Measurements from ENCODE around the gene SETD4. TPM values are rescaled to one million over a fixed set of nuclear protein-coding genes. Genes with fewer than 3 reads are reported as not detected.

SETD4 gene
- total RNA-seq, 2 donors from 2014 or later: 19.8 to 36.3 TPM

DNA sequence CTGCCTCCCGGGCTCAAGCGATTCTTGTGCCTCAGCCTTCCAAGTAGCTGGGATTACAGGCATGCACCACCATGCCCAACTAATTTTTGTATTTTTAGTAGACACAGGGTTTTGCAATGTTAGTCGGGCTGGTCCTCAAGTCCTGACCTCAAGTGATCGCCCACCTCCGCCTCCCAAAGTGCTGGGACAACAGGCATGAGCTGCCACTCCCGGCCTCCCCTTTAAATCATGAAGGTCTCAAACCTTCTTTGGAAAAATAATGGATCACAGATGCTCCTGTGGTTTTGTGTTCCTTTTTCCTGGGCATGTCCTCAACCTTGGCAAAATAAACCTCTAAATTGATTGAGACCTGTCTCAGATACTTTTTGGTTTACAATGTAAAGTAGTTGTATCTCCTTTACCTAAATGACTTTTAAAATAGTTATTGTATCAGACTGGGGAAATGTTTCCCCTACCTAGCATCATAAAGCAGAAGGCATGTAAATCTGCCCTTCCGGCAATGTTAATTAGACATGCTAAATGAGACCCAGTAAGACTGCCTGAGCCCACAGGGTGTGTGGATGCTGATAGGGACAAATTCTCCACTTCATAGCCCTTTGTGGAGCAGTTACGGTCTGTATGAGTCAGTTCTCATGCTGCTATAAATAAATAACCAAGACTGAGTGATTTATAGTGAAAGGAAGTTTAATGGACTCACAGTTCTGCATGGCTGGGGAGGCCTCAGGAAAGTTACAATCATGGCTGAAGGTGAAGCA is 37.3 kb upstream of the SETD4 start:
- 78% methylated on average over 8 of the region's 8 CpGs for WGBS
- intact Hi-C loops (cut with DNase I): no loop called here
- no peak overlapping the region for H3K4me3 ChIP-seq
- H3K27ac ChIP-seq: no peak overlapping the region
- no peaks in the 10 kb centered on the region for H3K36me3 ChIP-seq
- H3K27me3 ChIP-seq (replicated peaks; ENCODE audit: insufficient read depth): no peaks in the 10 kb centered on the region
- DNase-seq (ENCODE audit: low spot score): no peak
- no peaks in the 10 kb centered on the region for H3K4me1 ChIP-seq (replicated peaks)
- H3K9me3 ChIP-seq: no peaks in the 10 kb centered on the region
- TF ChIP-seq, protein P1, sequence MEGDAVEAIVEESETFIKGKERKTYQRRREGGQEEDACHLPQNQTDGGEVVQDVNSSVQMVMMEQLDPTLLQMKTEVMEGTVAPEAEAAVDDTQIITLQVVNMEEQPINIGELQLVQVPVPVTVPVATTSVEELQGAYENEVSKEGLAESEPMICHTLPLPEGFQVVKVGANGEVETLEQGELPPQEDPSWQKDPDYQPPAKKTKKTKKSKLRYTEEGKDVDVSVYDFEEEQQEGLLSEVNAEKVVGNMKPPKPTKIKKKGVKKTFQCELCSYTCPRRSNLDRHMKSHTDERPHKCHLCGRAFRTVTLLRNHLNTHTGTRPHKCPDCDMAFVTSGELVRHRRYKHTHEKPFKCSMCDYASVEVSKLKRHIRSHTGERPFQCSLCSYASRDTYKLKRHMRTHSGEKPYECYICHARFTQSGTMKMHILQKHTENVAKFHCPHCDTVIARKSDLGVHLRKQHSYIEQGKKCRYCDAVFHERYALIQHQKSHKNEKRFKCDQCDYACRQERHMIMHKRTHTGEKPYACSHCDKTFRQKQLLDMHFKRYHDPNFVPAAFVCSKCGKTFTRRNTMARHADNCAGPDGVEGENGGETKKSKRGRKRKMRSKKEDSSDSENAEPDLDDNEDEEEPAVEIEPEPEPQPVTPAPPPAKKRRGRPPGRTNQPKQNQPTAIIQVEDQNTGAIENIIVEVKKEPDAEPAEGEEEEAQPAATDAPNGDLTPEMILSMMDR (IDR thresholded peaks at IDR 0.05): no peak
- TF ChIP-seq POLR2A (IDR thresholded peaks at IDR 0.05): no peak
- no peak for TF ChIP-seq POLR2AphosphoS5 (IDR thresholded peaks at IDR 0.05)

DNA sequence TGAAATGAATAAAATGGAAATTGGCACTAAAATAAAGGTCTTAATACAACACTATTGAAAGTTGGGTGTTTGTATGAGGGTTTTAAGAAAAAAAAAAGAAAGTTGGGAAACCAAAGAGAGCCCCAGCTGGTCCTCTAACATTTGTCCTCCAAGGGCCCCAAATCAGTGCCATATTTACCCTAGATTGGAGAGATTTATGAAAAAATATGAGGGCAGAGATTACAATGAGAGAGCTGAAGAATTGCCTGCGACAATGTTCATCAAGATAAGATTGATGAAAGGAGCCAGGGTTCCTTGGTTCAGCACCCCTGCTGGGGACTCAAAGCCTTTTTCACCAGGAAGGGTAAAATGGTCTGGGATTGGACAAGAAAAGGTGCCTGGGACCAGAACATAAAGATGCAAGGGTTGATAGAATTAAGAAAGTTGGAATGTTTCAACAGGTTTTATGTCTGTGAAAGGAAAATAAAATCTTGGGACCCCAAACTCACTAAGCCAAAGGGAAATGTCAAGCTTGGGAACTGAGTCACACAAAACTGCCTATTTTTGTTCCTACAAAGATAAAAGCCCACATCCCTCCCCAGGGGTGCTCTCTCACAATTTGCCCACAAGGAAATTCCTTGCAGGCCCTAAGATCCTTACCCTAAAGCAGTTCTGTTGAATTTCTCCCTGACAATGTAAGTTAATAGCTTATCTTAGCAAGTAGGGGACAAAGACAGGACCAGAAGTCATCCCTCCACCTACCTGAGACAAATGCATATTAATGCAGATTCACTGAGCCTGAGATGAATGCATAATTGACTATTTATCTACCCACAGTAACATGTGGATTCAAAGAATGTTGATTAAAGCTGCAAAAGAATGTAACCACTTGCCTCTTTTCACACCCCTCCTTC is 36.3 kb upstream of the SETD4 start:
- Histone ChIP-seq H3K4me3 (no peak overlapping the region), H3K27ac (no peak overlapping the region), H3K9me3 (no peaks in the 10 kb centered on the region), H3K4me1 (replicated peaks) (no peaks in the 10 kb centered on the region), H3K27me3 (replicated peaks; ENCODE audit: insufficient read depth) (no peaks in the 10 kb centered on the region), H3K36me3 (no peaks in the 10 kb centered on the region)
- intact Hi-C loops (cut with DNase I): no loop called here
- TF ChIP-seq, protein P1 (IDR thresholded peaks at IDR 0.05): no peak
- TF ChIP-seq POLR2A (IDR thresholded peaks at IDR 0.05) (no peak), POLR2AphosphoS5 (IDR thresholded peaks at IDR 0.05) (no peak)
- no peak for DNase-seq (ENCODE audit: low spot score)
- 58% methylated on average over 1 of the region's 1 CpG for WGBS

DNA sequence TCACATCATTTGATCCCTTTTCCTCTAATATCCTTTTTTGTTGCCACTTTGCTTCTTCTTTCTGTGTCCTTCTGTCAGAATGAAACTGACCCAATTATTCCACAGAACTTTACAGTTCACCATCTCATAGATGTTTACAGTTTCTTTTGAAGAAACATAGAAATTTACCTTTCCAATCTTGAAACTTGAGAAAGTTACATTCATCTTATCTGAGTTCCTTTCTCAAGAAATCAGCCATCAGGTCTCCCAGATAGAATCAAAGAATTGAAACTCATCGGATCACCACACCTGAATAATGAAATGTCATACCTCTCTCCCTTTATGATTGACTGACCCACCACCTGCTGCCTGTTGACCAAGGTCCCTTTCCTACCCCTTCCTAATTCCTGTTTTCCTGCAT is 33.2 kb upstream of the SETD4 start:
- H3K36me3 ChIP-seq: no peaks in the 10 kb centered on the region
- TF ChIP-seq POLR2AphosphoS5 (IDR thresholded peaks at IDR 0.05) (no peak), POLR2A (IDR thresholded peaks at IDR 0.05) (no peak)
- TF ChIP-seq, protein P1 (IDR thresholded peaks at IDR 0.05): no peak
- H3K4me3 ChIP-seq: no peak overlapping the region
- no peaks in the 10 kb centered on the region for H3K4me1 ChIP-seq (replicated peaks)
- intact Hi-C loops (cut with DNase I): no loop called here
- no peak overlapping the region for H3K27ac ChIP-seq
- H3K9me3 ChIP-seq: no peaks in the 10 kb centered on the region
- no peak for DNase-seq (ENCODE audit: low spot score)
- 83% methylated on average over 1 of the region's 1 CpG for WGBS
- H3K27me3 ChIP-seq (replicated peaks; ENCODE audit: insufficient read depth): no peaks in the 10 kb centered on the region

DNA sequence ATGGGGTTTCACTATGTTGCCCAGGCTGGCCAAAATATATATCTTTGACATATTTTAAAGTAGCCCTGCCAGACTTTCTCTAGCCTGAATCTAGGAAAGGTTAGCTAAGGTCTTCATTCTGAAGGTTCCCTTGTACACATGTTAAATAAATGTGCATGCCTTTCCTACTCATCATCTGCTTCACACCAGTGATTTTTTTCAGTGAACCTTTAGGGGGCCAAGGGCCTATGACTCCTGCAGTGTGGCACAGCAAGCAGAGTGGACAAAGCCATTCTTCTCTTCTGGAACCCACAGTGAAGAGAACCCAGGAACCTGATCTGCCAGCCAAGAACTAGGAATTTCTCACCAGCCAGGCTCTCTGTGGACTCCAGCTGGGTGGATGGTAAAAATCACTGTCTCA is 32.4 kb upstream of the SETD4 start:
- H3K27me3 ChIP-seq (replicated peaks; ENCODE audit: insufficient read depth): no peaks in the 10 kb centered on the region
- H3K4me1 ChIP-seq (replicated peaks): no peaks in the 10 kb centered on the region
- TF ChIP-seq, protein P1 (IDR thresholded peaks at IDR 0.05): no peak
- no peak for TF ChIP-seq POLR2AphosphoS5 (IDR thresholded peaks at IDR 0.05)
- TF ChIP-seq POLR2A (IDR thresholded peaks at IDR 0.05): no peak
- no peaks in the 10 kb centered on the region for H3K9me3 ChIP-seq
- H3K36me3 ChIP-seq: no peaks in the 10 kb centered on the region
- no peak overlapping the region for H3K4me3 ChIP-seq
- no peak for DNase-seq (ENCODE audit: low spot score)
- H3K27ac ChIP-seq: no peak overlapping the region
- intact Hi-C loops (cut with DNase I): no loop called here

Measured in prostate gland (tissue), 2 donors.